ENCODE results near the gene UBXN7. TPM values are rescaled to one million over a fixed set of nuclear protein-coding genes. Genes with fewer than 3 reads are reported as not detected.
A peak's percentile ranks its signal among the peaks of the same experiment; 100 is the strongest.

The UBXN7 gene
- total and polyA plus RNA-seq, 2 of the 13 experiments (the other 11 are each of a cell fraction or from before 2014, with no cell fraction given): 12.5 to 15.9 TPM

GRCh38 chr3:196423044-196423781 lies 9.0 kb downstream of the UBXN7 start:
- Histone ChIP-seq H3K9ac (ENCODE audit: insufficient read depth, low read depth, low read length) (no peak overlapping the region), H3K27me3 (ENCODE audit: control insufficient read depth in 1 of 2, insufficient read depth in 2 of 2, low read length in 2 of 2) (no peaks in the 10 kb centered on the region), H3K4me2 (ENCODE audit: low read depth, low read length) (no peak overlapping the region), H3K9me3 (ENCODE audit: low read length) (no peaks in the 10 kb centered on the region), H2AFZ (ENCODE audit: low read length) (no peak overlapping the region), H3K27ac (ENCODE audit: extremely low read length, insufficient read depth, low read length) (no peak overlapping the region), H3K79me2 (ENCODE audit: insufficient read depth, low read length) (peaks cover 94% of the 10 kb centered on the region), H3K4me1 (ENCODE audit: insufficient read depth, low read length) (no peaks in the 10 kb centered on the region), H3K4me3 (replicated peaks in 1 of 3; ENCODE audit: insufficient read depth in 1 of 3, low read depth in 2 of 3, low read length in 3 of 3) (no peak overlapping the region), H3K36me3 (replicated peaks in 1 of 2; ENCODE audit: control insufficient read depth in 1 of 2, insufficient read depth in 2 of 2, low read length in 2 of 2) (peaks cover 3 to 7% of the 10 kb centered on the region in 2 experiments; a peak in 3 of 5 replicates), H4K20me1 (ENCODE audit: insufficient read depth, low read length) (peaks cover 39% of the 10 kb centered on the region; the same call in 1 of the 2 replicates)
- WGBS (ENCODE audit: low lambda C conversion rate): 98% methylated on average over 7 of the region's 10 CpGs
- DNase-seq (ENCODE audit: low spot score) (no peak), ATAC-seq (peak; percentile 53), FAIRE-seq (no peak)
- intact Hi-C loops (cut with micrococcal nuclease; ENCODE audit: unreplicated experiment) (no loop called here), in situ Hi-C loops (cut with HindIII; ENCODE audit: extremely low pct_ligation_motif_present, low pct_unique_long_range_greater_than_20kb) (no loop called here)
- ChIA-PET POLR2A (interaction anchor here (2.0 kb wide), 1 partner anchor 9 kb away, joined by 7 read pairs; no protein-coding TSS in a partner anchor), CTCF (ENCODE audit: low intra/inter-chr PET ratio, low total read pairs) (no interaction called here)
- peak; percentile 96 for TF ChIP-seq ZBTB33 (CRISPR knock-in tag; IDR thresholded peaks at IDR 0.05)
- TF ChIP-seq ZNF709 (CRISPR knock-in tag; IDR thresholded peaks at IDR 0.05): no peak
- 0 out of 2 replicates have a peak, but pooled peaks have one; percentile 49 for TF ChIP-seq ZBTB38 (CRISPR knock-in tag; IDR thresholded peaks at IDR 0.05)
- no peak for TF ChIP-seq NCOA5 (CRISPR knock-in tag; IDR thresholded peaks at IDR 0.05)
- no peak for TF ChIP-seq ZNF17 (CRISPR knock-in tag; IDR thresholded peaks at IDR 0.05)
- 0 out of 2 replicates have a peak, but pooled peaks have one; percentile 40 for TF ChIP-seq EED (CRISPR knock-in tag; IDR thresholded peaks at IDR 0.05)
- TF ChIP-seq THYN1 (CRISPR knock-in tag; IDR thresholded peaks at IDR 0.05; ENCODE audit: borderline replicate concordance, low read depth): no peak
- no peak for TF ChIP-seq CTCF (CRISPR knock-in tag; IDR thresholded peaks at IDR 0.05)
- TF ChIP-seq BRCA1 (CRISPR knock-in tag; IDR thresholded peaks at IDR 0.05): no peak
- no peak for TF ChIP-seq ELF1 (CRISPR knock-in tag; IDR thresholded peaks at IDR 0.05)
- TF ChIP-seq ZNF329 (CRISPR knock-in tag; IDR thresholded peaks at IDR 0.05; ENCODE audit: low read depth): no peak
- TF ChIP-seq HOXA3 (CRISPR knock-in tag; IDR thresholded peaks at IDR 0.05): no peak
- TF ChIP-seq, protein P1, sequence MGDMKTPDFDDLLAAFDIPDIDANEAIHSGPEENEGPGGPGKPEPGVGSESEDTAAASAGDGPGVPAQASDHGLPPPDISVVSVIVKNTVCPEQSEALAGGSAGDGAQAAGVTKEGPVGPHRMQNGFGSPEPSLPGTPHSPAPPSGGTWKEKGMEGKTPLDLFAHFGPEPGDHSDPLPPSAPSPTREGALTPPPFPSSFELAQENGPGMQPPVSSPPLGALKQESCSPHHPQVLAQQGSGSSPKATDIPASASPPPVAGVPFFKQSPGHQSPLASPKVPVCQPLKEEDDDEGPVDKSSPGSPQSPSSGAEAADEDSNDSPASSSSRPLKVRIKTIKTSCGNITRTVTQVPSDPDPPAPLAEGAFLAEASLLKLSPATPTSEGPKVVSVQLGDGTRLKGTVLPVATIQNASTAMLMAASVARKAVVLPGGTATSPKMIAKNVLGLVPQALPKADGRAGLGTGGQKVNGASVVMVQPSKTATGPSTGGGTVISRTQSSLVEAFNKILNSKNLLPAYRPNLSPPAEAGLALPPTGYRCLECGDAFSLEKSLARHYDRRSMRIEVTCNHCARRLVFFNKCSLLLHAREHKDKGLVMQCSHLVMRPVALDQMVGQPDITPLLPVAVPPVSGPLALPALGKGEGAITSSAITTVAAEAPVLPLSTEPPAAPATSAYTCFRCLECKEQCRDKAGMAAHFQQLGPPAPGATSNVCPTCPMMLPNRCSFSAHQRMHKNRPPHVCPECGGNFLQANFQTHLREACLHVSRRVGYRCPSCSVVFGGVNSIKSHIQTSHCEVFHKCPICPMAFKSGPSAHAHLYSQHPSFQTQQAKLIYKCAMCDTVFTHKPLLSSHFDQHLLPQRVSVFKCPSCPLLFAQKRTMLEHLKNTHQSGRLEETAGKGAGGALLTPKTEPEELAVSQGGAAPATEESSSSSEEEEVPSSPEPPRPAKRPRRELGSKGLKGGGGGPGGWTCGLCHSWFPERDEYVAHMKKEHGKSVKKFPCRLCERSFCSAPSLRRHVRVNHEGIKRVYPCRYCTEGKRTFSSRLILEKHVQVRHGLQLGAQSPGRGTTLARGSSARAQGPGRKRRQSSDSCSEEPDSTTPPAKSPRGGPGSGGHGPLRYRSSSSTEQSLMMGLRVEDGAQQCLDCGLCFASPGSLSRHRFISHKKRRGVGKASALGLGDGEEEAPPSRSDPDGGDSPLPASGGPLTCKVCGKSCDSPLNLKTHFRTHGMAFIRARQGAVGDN (CRISPR knock-in tag; IDR thresholded peaks at IDR 0.05): peak; percentile 19; the same call in 1 of the 2 replicates
- TF ChIP-seq CBX1 (IDR thresholded peaks at IDR 0.05; ENCODE audit: low read depth): no peak
- BruUV-seq (replicated peaks): no TSS peak
